Uterus (tissue), 2 donors: ENCODE measurements around the gene FAT1.

Experiments used
- CTCF ChIP-seq, 4 experiments: fragments of 200-600 bp in 2 of 4; fragments of 450-650 bp in 2 of 4; sonication (generic) in 2 of 4; IDR thresholded peaks; one replicate each; pipeline ENCODE4 v1.5.1; 2016 to 2019; ENCODE audit warnings: antibody characterized with exemption in 4 of 4, mild to moderate bottlenecking in 2 of 4, moderate library complexity in 1 of 4
- POLR2A ChIP-seq, 2 donors: fragments of 450-650 bp; IDR thresholded peaks; one replicate each; pipeline ENCODE4 v1.6.1; 2016; ENCODE audit warnings: antibody characterized with exemption in 2 of 2, mild to moderate bottlenecking in 1 of 2, moderate library complexity in 1 of 2

GRCh38 chr4:186691396-186691795 is 32.3 kb downstream of the FAT1 start:
- TF ChIP-seq CTCF (IDR thresholded peaks at IDR 0.05) (no peak), POLR2A (IDR thresholded peaks at IDR 0.05) (no peak)
